Activated naive CD4-positive, alpha-beta T cell treated with anti-CD3 and anti-CD28 coated beads, Interleukin-2, amount 50 U/mL, for 72 hours (primary cell): Measurements from ENCODE around the gene ZNF292. TPM values are rescaled to one million over a fixed set of nuclear protein-coding genes. Genes with fewer than 3 reads are reported as not detected.
A peak's percentile ranks its signal among the peaks of the same experiment; 100 is the strongest.
"Not testable (repeated sequence)": the region's sequence is repeated elsewhere in the genome, so short reads cannot be mapped to it uniquely, and the experiment has no call there.

Source experiments
- ATAC-seq, 2 donors: fragments of 150-1000 bp; cut with Tn5 transposase; 2 replicates each; pipeline ENCODE4 v1.10.0; 2021; ENCODE audit warnings: mild to moderate bottlenecking in 2 of 2, moderate library complexity in 2 of 2
- DNase-seq, 2 donors: peaks; one replicate each; pipeline ENCODE4 v3.0.0; 2021 to 2022; ENCODE audit warnings: low spot score in 2 of 2
- H3K27ac Mint-ChIP-seq, 2 donors: one replicate each; pipeline ENCODE4 v1.8.0; 2022; ENCODE audit warnings: mild to moderate bottlenecking in 2 of 2, mixed read lengths in 2 of 2
- H3K36me3 Mint-ChIP-seq, 2 donors: one replicate each; pipeline ENCODE4 v1.8.0; 2022; ENCODE audit warnings: mixed read lengths in 2 of 2
- H3K9me3 Mint-ChIP-seq, 2 donors: one replicate each; pipeline ENCODE4 v1.8.0; 2022; ENCODE audit warnings: mixed read lengths in 2 of 2
- total RNA-seq, 2 donors: library from RNA; stranded (reverse); gene quantifications; one replicate each; pipeline ENCODE4 v1.2.3, GENCODE V29; 2022

Gene ZNF292
- total RNA-seq, 2 donors from 2014 or later, result 57.0 to 100.0 TPM

- ATAC-seq, result no peak
- Mint-ChIP-seq H3K9me3 (peaks cover 0 to 5% of the 10 kb centered on the region in 2 donors), H3K27ac (no peak overlapping the region), H3K36me3 (peaks cover 0 to 29% of the 10 kb centered on the region in 2 donors)
- no peak for DNase-seq
Measured at GRCh38 chr6:87230801-87231200, 75.4 kb downstream of the ZNF292 start.

- H3K36me3 Mint-ChIP-seq, result peaks cover 0 to 18% of the 10 kb centered on the region in 2 donors
- H3K9me3 Mint-ChIP-seq, result no peaks in the 10 kb centered on the region
- H3K27ac Mint-ChIP-seq, result no peak overlapping the region
- DNase-seq, result no peak
- peak in 1 of 2 donors; percentile 48 for ATAC-seq
Measured at GRCh38 chr6:87237804-87238203, 82.4 kb downstream of the ZNF292 start.

- H3K9me3 Mint-ChIP-seq, H3K27ac Mint-ChIP-seq, DNase-seq, ATAC-seq: not testable (repeated sequence)
- peaks cover 1 to 14% of the 10 kb centered on the region in 2 donors for H3K36me3 Mint-ChIP-seq
Measured at GRCh38 chr6:87239098-87239635, 83.8 kb downstream of the ZNF292 start.

GRCh38 chr6:87241304-87241703 is 85.9 kb downstream of the ZNF292 start:
- H3K27ac Mint-ChIP-seq, result no peak overlapping the region
- H3K9me3 Mint-ChIP-seq, result no peaks in the 10 kb centered on the region
- peaks cover 4 to 18% of the 10 kb centered on the region in 2 donors for H3K36me3 Mint-ChIP-seq
- no peak for DNase-seq
- ATAC-seq, result no peak

GRCh38 chr6:87242311-87242710 is 86.9 kb downstream of the ZNF292 start:
- peaks cover 4 to 18% of the 10 kb centered on the region in 2 donors for H3K36me3 Mint-ChIP-seq
- no peak for ATAC-seq
- no peak overlapping the region for H3K27ac Mint-ChIP-seq
- DNase-seq, result no peak
- H3K9me3 Mint-ChIP-seq, result no peaks in the 10 kb centered on the region

GRCh38 chr6:87243812-87244211 is 88.4 kb downstream of the ZNF292 start:
- DNase-seq (no peak), ATAC-seq (no peak)
- Mint-ChIP-seq H3K9me3 (no peaks in the 10 kb centered on the region), H3K27ac (no peak overlapping the region), H3K36me3 (peaks cover 4 to 20% of the 10 kb centered on the region in 2 donors)

GRCh38 chr6:87244380-87244779 is 89.0 kb downstream of the ZNF292 start:
- Mint-ChIP-seq H3K9me3 (no peaks in the 10 kb centered on the region), H3K27ac (no peak overlapping the region), H3K36me3 (peaks cover 4 to 25% of the 10 kb centered on the region in 2 donors)
- DNase-seq (no peak), ATAC-seq (no peak)

- Mint-ChIP-seq H3K9me3 (peaks cover 5% of the 10 kb centered on the region in 2 donors), H3K36me3 (peaks cover 19 to 56% of the 10 kb centered on the region in 2 donors), H3K27ac (peak overlapping the region in 1 of 2 donors; percentile 50)
- no peak for DNase-seq
- ATAC-seq, result no peak
Measured at GRCh38 chr6:87250019-87250418, 94.7 kb downstream of the ZNF292 start.

- H3K27ac Mint-ChIP-seq, result peak overlapping the region; percentile 60 to 84
- DNase-seq (no peak), ATAC-seq (peak in 1 of 2 donors; percentile 36)
- peaks cover 31 to 68% of the 10 kb centered on the region in 2 donors for H3K36me3 Mint-ChIP-seq
- H3K9me3 Mint-ChIP-seq, result peaks cover 7 to 8% of the 10 kb centered on the region in 2 donors
Measured at GRCh38 chr6:87251225-87251624, 95.9 kb downstream of the ZNF292 start.

- Mint-ChIP-seq H3K9me3 (peaks cover 7 to 10% of the 10 kb centered on the region in 2 donors), H3K27ac (no peak overlapping the region)
- no peak for DNase-seq
Measured at GRCh38 chr6:87251725-87252124, 96.4 kb downstream of the ZNF292 start.

GRCh38 chr6:87257046-87257445 is 101.7 kb downstream of the ZNF292 start:
- ATAC-seq (no peak), DNase-seq (no peak)
- H3K27ac Mint-ChIP-seq, result no peak overlapping the region
- H3K36me3 Mint-ChIP-seq, result peaks cover 80 to 82% of the 10 kb centered on the region in 2 donors
- peaks cover 25 to 35% of the 10 kb centered on the region in 2 donors for H3K9me3 Mint-ChIP-seq

More at GRCh38 chr6:87251725-87252124, 96.4 kb downstream of the ZNF292 start:
- peaks cover 36 to 73% of the 10 kb centered on the region in 2 donors for H3K36me3 Mint-ChIP-seq
- ATAC-seq, result no peak

GRCh38 chr6:87257565-87257964 is 102.2 kb downstream of the ZNF292 start:
- H3K27ac Mint-ChIP-seq, result no peak overlapping the region
- peaks cover 75 to 77% of the 10 kb centered on the region in 2 donors for H3K36me3 Mint-ChIP-seq
- ATAC-seq, result no peak
- peaks cover 25 to 35% of the 10 kb centered on the region in 2 donors for H3K9me3 Mint-ChIP-seq
- no peak for DNase-seq

GRCh38 chr6:87257975-87258374 is 102.6 kb downstream of the ZNF292 start:
- Mint-ChIP-seq H3K27ac (no peak overlapping the region), H3K36me3 (peaks cover 72 to 77% of the 10 kb centered on the region in 2 donors), H3K9me3 (peaks cover 25 to 35% of the 10 kb centered on the region in 2 donors)
- DNase-seq (no peak), ATAC-seq (no peak)

- Mint-ChIP-seq H3K36me3 (peaks cover 54 to 65% of the 10 kb centered on the region in 2 donors), H3K9me3 (peaks cover 22 to 32% of the 10 kb centered on the region in 2 donors), H3K27ac (peak overlapping the region; percentile 48 to 64)
- DNase-seq (no peak), ATAC-seq (peak in 1 of 2 donors; percentile 24)
Measured at GRCh38 chr6:87259791-87260190, 104.4 kb downstream of the ZNF292 start.

- H3K36me3 Mint-ChIP-seq, result peaks cover 37 to 47% of the 10 kb centered on the region in 2 donors
- DNase-seq, result no peak
- H3K9me3 Mint-ChIP-seq, result peaks cover 18 to 32% of the 10 kb centered on the region in 2 donors
- ATAC-seq, result no peak
- no peak overlapping the region for H3K27ac Mint-ChIP-seq
Measured at GRCh38 chr6:87261534-87261933, 106.2 kb downstream of the ZNF292 start.

- ATAC-seq (no peak), DNase-seq (no peak)
- Mint-ChIP-seq H3K36me3 (peaks cover 10 to 18% of the 10 kb centered on the region in 2 donors), H3K27ac (no peak overlapping the region), H3K9me3 (peaks cover 8 to 15% of the 10 kb centered on the region in 2 donors)
Measured at GRCh38 chr6:87264481-87264880, 109.1 kb downstream of the ZNF292 start.

GRCh38 chr6:87274660-87275274 is 119.4 kb downstream of the ZNF292 start:
- Mint-ChIP-seq H3K9me3 (peaks cover 4 to 8% of the 10 kb centered on the region in 2 donors), H3K36me3 (no peaks in the 10 kb centered on the region), H3K27ac (peak overlapping the region in 1 of 2 donors; percentile 12)
- no peak for DNase-seq
- ATAC-seq, result peak in 1 of 2 donors; percentile 24

- no peak for DNase-seq
- Mint-ChIP-seq H3K9me3 (peaks cover 4 to 8% of the 10 kb centered on the region in 2 donors), H3K27ac (no peak overlapping the region), H3K36me3 (no peaks in the 10 kb centered on the region)
- ATAC-seq, result no peak
Measured at GRCh38 chr6:87276624-87277023, 121.3 kb downstream of the ZNF292 start.
